ENCODE data around the gene ALDH1B1.

The ALDH1B1 gene

DNA sequence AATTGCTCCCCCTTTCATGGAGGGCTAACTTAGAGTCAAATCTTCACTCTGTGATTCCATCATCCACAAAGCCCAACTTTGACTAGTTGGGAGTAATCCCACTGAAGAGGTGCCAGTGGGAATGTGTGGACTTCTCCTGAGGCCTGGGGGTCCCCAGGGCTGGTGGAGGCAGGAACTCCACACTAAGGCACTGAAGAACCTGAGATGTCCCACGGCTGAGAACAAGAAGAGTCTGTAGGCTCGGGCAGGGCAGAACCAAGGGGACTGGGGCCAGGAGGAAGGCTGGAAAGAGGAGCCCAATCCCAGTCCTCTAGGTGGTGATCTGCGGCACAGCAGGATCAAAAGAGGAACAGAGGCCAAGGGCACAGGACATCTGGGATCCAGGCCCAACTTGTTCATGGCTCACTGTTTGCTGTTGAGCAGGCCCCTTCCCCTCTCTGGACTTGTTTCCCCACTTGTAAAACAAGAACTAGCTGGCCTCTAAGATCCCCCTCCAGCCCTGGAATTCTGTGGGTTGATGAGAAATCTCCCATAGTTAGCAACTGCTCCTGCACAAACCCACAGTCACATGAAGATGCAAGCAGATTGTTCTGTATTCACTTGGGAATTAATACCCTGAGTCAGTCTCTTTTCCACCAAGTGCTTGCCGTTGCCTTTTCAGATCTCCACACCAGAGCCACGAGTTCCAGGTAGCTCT lies 32.7 kb upstream of the ALDH1B1 start:
- ChIA-PET CTCF (no interaction called here), POLR2A (no interaction called here)
- no peak for DNase-seq (ENCODE audit: extremely low spot score)
- TF ChIP-seq HDGF (IDR thresholded peaks at IDR 0.05; ENCODE audit: borderline replicate concordance) (no peak), CTBP1 (IDR thresholded peaks at IDR 0.05; ENCODE audit: borderline replicate concordance) (no peak), ELF4 (IDR thresholded peaks at IDR 0.05) (no peak), FOXA1 (IDR thresholded peaks at IDR 0.05) (no peak), PKNOX1 (IDR thresholded peaks at IDR 0.05) (no peak), FOXK2 (IDR thresholded peaks at IDR 0.05) (no peak), NFRKB (IDR thresholded peaks at IDR 0.05) (no peak), SUZ12 (IDR thresholded peaks at IDR 0.05) (no peak), FOXM1 (IDR thresholded peaks at IDR 0.05; ENCODE audit: borderline replicate concordance) (no peak), SP1 (IDR thresholded peaks at IDR 0.05) (no peak), TARDBP (IDR thresholded peaks at IDR 0.05) (no peak), L3MBTL2 (conservative IDR thresholded peaks at IDR 0.05) (no peak), BHLHE40 (IDR thresholded peaks at IDR 0.05; ENCODE audit: borderline replicate concordance) (no peak), LEF1 (IDR thresholded peaks at IDR 0.05; ENCODE audit: borderline replicate concordance) (no peak), ARNT (IDR thresholded peaks at IDR 0.05) (no peak), ZNF384 (IDR thresholded peaks at IDR 0.05) (no peak)

GRCh38 chr9:38360839-38361472 lies 31.5 kb upstream of the ALDH1B1 start:
- DNase-seq (ENCODE audit: extremely low spot score) = no peak
- TF ChIP-seq SP1 (IDR thresholded peaks at IDR 0.05) (no peak), FOXM1 (IDR thresholded peaks at IDR 0.05; ENCODE audit: borderline replicate concordance) (no peak), PKNOX1 (IDR thresholded peaks at IDR 0.05) (no peak), NFRKB (IDR thresholded peaks at IDR 0.05) (no peak), LEF1 (IDR thresholded peaks at IDR 0.05; ENCODE audit: borderline replicate concordance) (no peak), SUZ12 (IDR thresholded peaks at IDR 0.05) (no peak)
- POLR2A ChIA-PET = no interaction called here
- CTCF ChIA-PET = no interaction called here

DNA sequence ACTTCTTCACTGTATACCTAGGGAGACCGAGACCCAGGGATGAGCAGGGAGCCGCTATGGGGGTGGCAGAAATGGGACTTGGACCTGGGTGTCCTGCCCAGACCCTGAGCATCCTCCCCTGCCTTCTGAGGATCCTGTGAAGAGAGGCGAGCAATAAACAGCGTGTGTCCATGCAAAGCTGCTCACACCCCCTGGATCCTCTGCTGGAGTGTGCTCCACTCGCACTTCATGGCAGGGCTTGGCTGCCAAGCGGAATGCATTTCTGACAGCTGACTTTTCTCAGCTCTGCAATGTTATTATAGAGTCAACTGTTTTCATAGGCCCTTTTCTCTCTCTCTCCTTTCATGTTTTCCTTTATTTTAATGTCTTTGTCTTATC lies 31.0 kb upstream of the ALDH1B1 start:
- TF ChIP-seq FOXK2 (IDR thresholded peaks at IDR 0.05) (no peak), SP1 (IDR thresholded peaks at IDR 0.05) (no peak)
- POLR2A ChIA-PET = no interaction called here
- CTCF ChIA-PET = no interaction called here
- no peak for DNase-seq (ENCODE audit: extremely low spot score)

- ChIA-PET POLR2A (no interaction called here), CTCF (interaction anchor here (0.6 kb wide), 1 partner anchor 458 kb away, joined by 4 read pairs; no protein-coding TSS in a partner anchor)
- DNase-seq (ENCODE audit: extremely low spot score) = peak; percentile 61
- TF ChIP-seq ZNF384 (IDR thresholded peaks at IDR 0.05) (peak; percentile 70), FOXM1 (IDR thresholded peaks at IDR 0.05; ENCODE audit: borderline replicate concordance) (no peak)
Observed at GRCh38 chr9:38362852-38363588, 29.5 kb upstream of the ALDH1B1 start.

DNA sequence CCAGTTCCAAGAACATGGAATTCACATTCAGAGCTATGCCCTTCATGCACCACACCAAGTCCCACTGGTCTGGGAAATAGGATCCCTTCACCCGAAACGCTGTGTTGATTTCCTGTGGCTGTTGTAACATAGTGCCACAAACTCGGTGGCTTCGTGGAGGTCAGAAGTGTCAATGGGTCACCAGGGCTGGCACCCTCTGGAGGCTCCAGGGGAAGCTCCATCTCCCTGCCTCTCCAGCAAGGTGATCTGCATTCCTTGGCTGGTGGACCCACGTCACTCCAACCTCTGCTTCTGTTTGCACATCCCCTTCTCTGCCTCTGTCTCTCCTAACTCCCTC lies 28.9 kb upstream of the ALDH1B1 start:
- ChIA-PET POLR2A (no interaction called here), CTCF (interaction anchor here (0.6 kb wide), 1 partner anchor 458 kb away, joined by 4 read pairs; no protein-coding TSS in a partner anchor)
- no peak for TF ChIP-seq SUZ12 (IDR thresholded peaks at IDR 0.05)
- TF ChIP-seq ELF4 (IDR thresholded peaks at IDR 0.05) = no peak
- no peak for TF ChIP-seq ZNF384 (IDR thresholded peaks at IDR 0.05)
- no peak for TF ChIP-seq FOXK2 (IDR thresholded peaks at IDR 0.05)
- no peak for TF ChIP-seq BHLHE40 (IDR thresholded peaks at IDR 0.05; ENCODE audit: borderline replicate concordance)
- TF ChIP-seq PKNOX1 (IDR thresholded peaks at IDR 0.05) = no peak
- TF ChIP-seq FOXM1 (IDR thresholded peaks at IDR 0.05; ENCODE audit: borderline replicate concordance) = no peak
- TF ChIP-seq LEF1 (IDR thresholded peaks at IDR 0.05; ENCODE audit: borderline replicate concordance) = no peak
- no peak for TF ChIP-seq TARDBP (IDR thresholded peaks at IDR 0.05)
- TF ChIP-seq L3MBTL2 (conservative IDR thresholded peaks at IDR 0.05) = no peak
- no peak for TF ChIP-seq HDGF (IDR thresholded peaks at IDR 0.05; ENCODE audit: borderline replicate concordance)
- TF ChIP-seq ARNT (IDR thresholded peaks at IDR 0.05) = no peak
- TF ChIP-seq CTBP1 (IDR thresholded peaks at IDR 0.05; ENCODE audit: borderline replicate concordance) = no peak
- no peak for TF ChIP-seq SP1 (IDR thresholded peaks at IDR 0.05)
- TF ChIP-seq FOXA1 (IDR thresholded peaks at IDR 0.05) = no peak
- no peak for TF ChIP-seq NFRKB (IDR thresholded peaks at IDR 0.05)
- DNase-seq (ENCODE audit: extremely low spot score) = no peak

GRCh38 chr9:38367898-38368297 lies 24.6 kb upstream of the ALDH1B1 start:
- no peak for DNase-seq (ENCODE audit: extremely low spot score)
- ChIA-PET POLR2A (no interaction called here), CTCF (interaction anchor here (0.7 kb wide), 1 partner anchor 49 kb away, joined by 3 read pairs; no protein-coding TSS in a partner anchor)
- TF ChIP-seq FOXA1 (IDR thresholded peaks at IDR 0.05) (no peak), SUZ12 (IDR thresholded peaks at IDR 0.05) (no peak), CTBP1 (IDR thresholded peaks at IDR 0.05; ENCODE audit: borderline replicate concordance) (no peak), FOXM1 (IDR thresholded peaks at IDR 0.05; ENCODE audit: borderline replicate concordance) (no peak), ZNF384 (IDR thresholded peaks at IDR 0.05) (no peak), LEF1 (IDR thresholded peaks at IDR 0.05; ENCODE audit: borderline replicate concordance) (no peak), NFRKB (IDR thresholded peaks at IDR 0.05) (no peak), TARDBP (IDR thresholded peaks at IDR 0.05) (no peak), ARNT (IDR thresholded peaks at IDR 0.05) (no peak), HDGF (IDR thresholded peaks at IDR 0.05; ENCODE audit: borderline replicate concordance) (no peak), L3MBTL2 (conservative IDR thresholded peaks at IDR 0.05) (no peak), BHLHE40 (IDR thresholded peaks at IDR 0.05; ENCODE audit: borderline replicate concordance) (no peak)
